Activated naive CD4-positive, alpha-beta T cell treated with anti-CD3 and anti-CD28 coated beads for 36 hours (primary cell): ENCODE measurements around the gene PADI1. TPM values are rescaled to one million over a fixed set of nuclear protein-coding genes. Genes with fewer than 3 reads are reported as not detected.

Experiments
- CTCF ChIA-PET: fragments of 350-600 bp; sonication (Branson Sonifier 250); formaldehyde crosslinking; loops from one replicate; lab custom pipeline; 2021; ENCODE audit warnings: antibody characterized with exemption; lab: Charles Lee
- DNase-seq: peaks from one replicate; pipeline ENCODE4 v3.0.0-alpha.2; 2020
- H3K27ac Mint-ChIP-seq: one replicate; pipeline ENCODE4 v1.8.0; 2021; ENCODE audit warnings: mild to moderate bottlenecking, mixed read lengths
- H3K27me3 Mint-ChIP-seq: one replicate; pipeline ENCODE4 v1.8.0; 2021; ENCODE audit warnings: low read depth, mixed read lengths
- H3K36me3 Mint-ChIP-seq: one replicate; pipeline ENCODE4 v1.8.0; 2021; ENCODE audit warnings: low read depth, mixed read lengths
- H3K4me1 Mint-ChIP-seq: one replicate; pipeline ENCODE4 v1.8.0; 2021; ENCODE audit warnings: low read depth, mixed read lengths
- H3K4me3 Mint-ChIP-seq: one replicate; pipeline ENCODE4 v1.8.0; 2021; ENCODE audit warnings: mild to moderate bottlenecking, moderate library complexity, mixed read lengths
- H3K9me3 Mint-ChIP-seq: one replicate; pipeline ENCODE4 v1.8.0; 2021; ENCODE audit warnings: mixed read lengths
- intact Hi-C: fragments of 100-400 bp; cut with micrococcal nuclease; formaldehyde crosslinking; loops from one replicate; pipeline ENCODE4 v1.15.1; 2023
- total RNA-seq, 2 experiments: library from RNA; stranded (reverse); gene quantifications; one replicate each; pipeline ENCODE4 v1.2.3, GENCODE V29; 2021

PADI1 gene
- total RNA-seq, 2 experiments from 2014 or later, result not detected

- no peaks in the 10 kb centered on the region for H3K36me3 Mint-ChIP-seq
- H3K4me3 Mint-ChIP-seq, result no peak overlapping the region
- CTCF ChIA-PET, result interaction anchor here (2.1 kb wide), 1 partner anchor 82 kb away, joined by 7 read pairs; no protein-coding TSS in a partner anchor
- H3K27me3 Mint-ChIP-seq, result peaks cover 8% of the 10 kb centered on the region
- H3K4me1 Mint-ChIP-seq, result peaks cover 37% of the 10 kb centered on the region
- H3K27ac Mint-ChIP-seq, result no peak overlapping the region
- DNase-seq, result no peak
- no peaks in the 10 kb centered on the region for H3K9me3 Mint-ChIP-seq
- intact Hi-C loops, result no loop called here
Observed at GRCh38 chr1:17207046-17207445, 2.1 kb downstream of the PADI1 start.

- intact Hi-C loops, result no loop called here
- H3K9me3 Mint-ChIP-seq, result no peaks in the 10 kb centered on the region
- H3K4me3 Mint-ChIP-seq, result no peak overlapping the region
- no peaks in the 10 kb centered on the region for H3K36me3 Mint-ChIP-seq
- CTCF ChIA-PET, result interaction anchor here (1.0 to 2.1 kb wide), 2 partner anchors 30 to 82 kb away, joined by 4 to 7 read pairs; no protein-coding TSS in a partner anchor
- no peak overlapping the region for H3K27ac Mint-ChIP-seq
- peaks cover 13% of the 10 kb centered on the region for H3K27me3 Mint-ChIP-seq
- peaks cover 38% of the 10 kb centered on the region for H3K4me1 Mint-ChIP-seq
- no peak for DNase-seq
Observed at GRCh38 chr1:17207540-17207939, 2.6 kb downstream of the PADI1 start.

GRCh38 chr1:17207966-17208418 is 3.1 kb downstream of the PADI1 start:
- CTCF ChIA-PET, result interaction anchor here (1.0 to 2.1 kb wide), 2 partner anchors 29 to 83 kb away, joined by 4 to 7 read pairs; no protein-coding TSS in a partner anchor
- intact Hi-C loops, result no loop called here
- no peaks in the 10 kb centered on the region for H3K36me3 Mint-ChIP-seq
- H3K27me3 Mint-ChIP-seq, result peaks cover 16% of the 10 kb centered on the region
- no peak overlapping the region for H3K4me3 Mint-ChIP-seq
- no peaks in the 10 kb centered on the region for H3K9me3 Mint-ChIP-seq
- H3K27ac Mint-ChIP-seq, result no peak overlapping the region
- peak; percentile 91 for DNase-seq
- peaks cover 39% of the 10 kb centered on the region for H3K4me1 Mint-ChIP-seq

- H3K27ac Mint-ChIP-seq, result no peak overlapping the region
- H3K36me3 Mint-ChIP-seq, result no peaks in the 10 kb centered on the region
- intact Hi-C loops, result no loop called here
- CTCF ChIA-PET, result interaction anchor here (1.0 to 2.1 kb wide), 2 partner anchors 29 to 83 kb away, joined by 4 to 7 read pairs; no protein-coding TSS in a partner anchor
- no peak for DNase-seq
- peaks cover 42% of the 10 kb centered on the region for H3K4me1 Mint-ChIP-seq
- peaks cover 21% of the 10 kb centered on the region for H3K27me3 Mint-ChIP-seq
- H3K9me3 Mint-ChIP-seq, result no peaks in the 10 kb centered on the region
- H3K4me3 Mint-ChIP-seq, result no peak overlapping the region
Observed at GRCh38 chr1:17208546-17208945, 3.6 kb downstream of the PADI1 start.

- CTCF ChIA-PET, result no interaction called here
Observed at GRCh38 chr1:17209430-17209829, 4.5 kb downstream of the PADI1 start.

DNA sequence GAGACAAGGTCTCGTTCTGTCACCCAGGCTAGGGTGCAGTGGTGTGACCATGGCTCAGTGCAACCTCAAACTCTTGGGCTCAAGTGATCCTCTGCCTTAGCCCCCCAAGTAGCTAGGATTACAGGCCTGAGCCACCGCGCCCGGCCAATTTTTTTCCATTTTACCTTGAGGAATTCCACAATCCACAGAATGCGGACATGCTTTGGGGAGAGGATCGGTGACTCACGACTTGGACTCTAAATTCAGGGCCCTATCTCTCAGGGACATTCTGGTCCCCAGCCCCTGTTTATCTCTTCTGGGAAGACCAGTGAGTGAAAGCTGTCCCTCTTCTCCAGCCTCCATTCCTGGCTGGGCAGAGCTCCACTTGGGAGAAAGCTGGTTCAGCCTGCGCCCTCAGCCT is 5.2 kb downstream of the PADI1 start:
- Mint-ChIP-seq H3K36me3 (no peaks in the 10 kb centered on the region), H3K4me1 (peaks cover 45% of the 10 kb centered on the region), H3K27me3 (peaks cover 21% of the 10 kb centered on the region), H3K27ac (no peak overlapping the region), H3K4me3 (no peak overlapping the region), H3K9me3 (no peaks in the 10 kb centered on the region)
- intact Hi-C loops, result no loop called here
- DNase-seq, result no peak
- CTCF ChIA-PET, result no interaction called here

More at GRCh38 chr1:17209430-17209829, 4.5 kb downstream of the PADI1 start:
- H3K4me1 Mint-ChIP-seq, result peaks cover 45% of the 10 kb centered on the region
- H3K27ac Mint-ChIP-seq, result no peak overlapping the region
- H3K36me3 Mint-ChIP-seq, result no peaks in the 10 kb centered on the region
- H3K27me3 Mint-ChIP-seq, result peaks cover 21% of the 10 kb centered on the region
- H3K9me3 Mint-ChIP-seq, result no peaks in the 10 kb centered on the region
- no peak for DNase-seq
- intact Hi-C loops, result no loop called here
- H3K4me3 Mint-ChIP-seq, result no peak overlapping the region

- no peaks in the 10 kb centered on the region for H3K9me3 Mint-ChIP-seq
- no peak overlapping the region for H3K27ac Mint-ChIP-seq
- no peak for DNase-seq
- no peak overlapping the region for H3K4me3 Mint-ChIP-seq
- CTCF ChIA-PET, result interaction anchor here (2.5 kb wide), 1 partner anchor 26 kb away, joined by 8 read pairs; no protein-coding TSS in a partner anchor
- intact Hi-C loops, result no loop called here
- peaks cover 46% of the 10 kb centered on the region for H3K4me1 Mint-ChIP-seq
- peaks cover 19% of the 10 kb centered on the region for H3K27me3 Mint-ChIP-seq
- H3K36me3 Mint-ChIP-seq, result no peaks in the 10 kb centered on the region
Observed at GRCh38 chr1:17211377-17211776, 6.4 kb downstream of the PADI1 start.

GRCh38 chr1:17212009-17212408 is 7.1 kb downstream of the PADI1 start:
- intact Hi-C loops, result no loop called here
- Mint-ChIP-seq H3K27me3 (peaks cover 19% of the 10 kb centered on the region), H3K4me1 (peaks cover 46% of the 10 kb centered on the region), H3K9me3 (no peaks in the 10 kb centered on the region), H3K27ac (no peak overlapping the region), H3K4me3 (no peak overlapping the region), H3K36me3 (no peaks in the 10 kb centered on the region)
- DNase-seq, result no peak
- CTCF ChIA-PET, result interaction anchor here (2.5 kb wide), 1 partner anchor 25 kb away, joined by 8 read pairs; no protein-coding TSS in a partner anchor

DNA sequence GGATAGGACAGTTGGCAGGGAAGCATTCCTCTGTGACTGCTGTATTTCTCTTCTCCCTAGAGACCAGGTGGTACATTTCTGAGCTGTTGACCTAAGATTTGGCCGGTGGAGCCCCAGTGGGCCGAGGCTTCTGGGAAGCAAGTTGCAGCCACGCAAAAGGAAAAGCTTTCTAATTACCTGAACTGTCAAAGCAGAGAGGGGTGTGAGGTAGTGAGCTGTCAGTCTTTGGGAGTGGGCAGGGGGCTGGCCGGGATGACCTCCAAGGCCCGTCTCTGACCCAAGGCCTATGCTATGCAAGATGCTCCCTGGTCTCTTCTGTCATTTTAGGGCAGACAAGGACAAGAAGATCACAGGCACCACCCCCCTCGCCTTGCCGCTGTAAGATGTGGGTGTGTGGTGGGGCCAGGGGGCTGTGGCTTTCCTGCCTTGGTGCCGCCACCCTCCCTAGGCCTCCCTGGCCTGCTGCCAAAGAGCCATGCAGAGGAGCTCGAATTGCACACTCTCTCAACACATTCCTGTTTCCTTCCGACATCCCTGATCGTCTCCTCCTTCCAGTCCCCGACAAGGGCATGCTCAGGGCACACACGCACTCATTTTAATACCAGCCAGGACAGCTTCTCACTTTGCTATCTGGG is 7.7 kb downstream of the PADI1 start:
- H3K27me3 Mint-ChIP-seq, result peaks cover 19% of the 10 kb centered on the region
- no peak overlapping the region for H3K4me3 Mint-ChIP-seq
- no peak overlapping the region for H3K27ac Mint-ChIP-seq
- H3K4me1 Mint-ChIP-seq, result peaks cover 41% of the 10 kb centered on the region
- intact Hi-C loops, result no loop called here
- CTCF ChIA-PET, result interaction anchor here (2.5 kb wide), 1 partner anchor 24 kb away, joined by 8 read pairs; no protein-coding TSS in a partner anchor
- no peaks in the 10 kb centered on the region for H3K36me3 Mint-ChIP-seq
- peak; percentile 69 for DNase-seq
- H3K9me3 Mint-ChIP-seq, result no peaks in the 10 kb centered on the region

DNA sequence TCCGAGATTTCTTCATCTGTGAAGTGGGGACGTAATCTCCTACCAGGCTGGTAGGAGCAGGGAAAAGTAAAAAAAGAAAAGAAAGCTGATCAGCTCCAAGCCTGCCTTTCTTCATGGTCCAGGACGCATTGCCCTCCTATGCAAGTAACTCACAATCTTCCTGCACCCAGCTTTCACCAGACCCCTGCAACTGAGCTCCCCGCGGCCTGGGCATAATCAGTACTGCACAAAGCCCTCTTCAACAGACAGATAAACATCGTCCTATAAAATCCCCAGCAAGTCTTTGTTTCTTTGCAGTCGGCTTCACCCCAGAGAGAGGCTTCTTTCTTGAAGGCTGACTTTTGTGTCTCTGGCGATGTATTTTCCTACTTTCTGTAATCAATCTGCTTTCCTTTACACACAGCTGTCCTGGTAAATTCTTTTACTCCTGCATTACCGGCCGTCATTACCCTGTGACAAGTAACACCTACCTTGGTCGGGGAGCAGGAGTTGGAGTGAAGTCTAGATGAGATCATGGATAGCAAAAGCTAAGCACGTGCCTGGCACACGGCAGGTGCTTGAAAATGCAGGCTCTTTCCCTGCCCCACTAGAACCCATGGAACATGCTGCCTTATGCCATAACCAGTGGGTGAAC is 8.3 kb downstream of the PADI1 start:
- Mint-ChIP-seq H3K9me3 (no peaks in the 10 kb centered on the region), H3K4me3 (no peak overlapping the region), H3K4me1 (peaks cover 34% of the 10 kb centered on the region), H3K27me3 (peaks cover 19% of the 10 kb centered on the region), H3K36me3 (no peaks in the 10 kb centered on the region), H3K27ac (no peak overlapping the region)
- DNase-seq, result no peak
- CTCF ChIA-PET, result interaction anchor here (2.5 kb wide), 1 partner anchor 24 kb away, joined by 8 read pairs; no protein-coding TSS in a partner anchor
- intact Hi-C loops, result no loop called here

DNA sequence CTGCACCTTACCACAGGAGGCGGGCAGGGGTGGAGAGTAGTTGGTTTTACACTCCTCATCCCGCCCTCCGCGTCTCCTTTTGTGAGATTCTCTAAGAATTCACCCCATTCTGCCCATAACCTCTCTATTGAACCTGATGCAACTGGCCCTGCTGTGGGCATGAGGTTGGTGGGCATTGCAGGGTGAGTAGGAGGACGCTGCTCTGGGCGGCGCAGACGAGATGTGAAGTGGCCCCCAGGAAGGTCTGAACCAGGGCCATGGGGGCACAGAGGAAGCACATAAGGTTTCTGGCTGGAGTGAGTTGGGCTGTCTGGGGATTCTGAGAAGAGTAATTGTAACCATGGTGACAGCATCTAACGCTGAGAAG is 8.8 kb downstream of the PADI1 start:
- H3K4me1 Mint-ChIP-seq, result peaks cover 29% of the 10 kb centered on the region

GRCh38 chr1:17214876-17215544 is 10.1 kb downstream of the PADI1 start:
- Mint-ChIP-seq H3K4me1 (peaks cover 28% of the 10 kb centered on the region), H3K27me3 (peaks cover 17% of the 10 kb centered on the region), H3K9me3 (no peaks in the 10 kb centered on the region), H3K4me3 (no peak overlapping the region), H3K27ac (no peak overlapping the region), H3K36me3 (no peaks in the 10 kb centered on the region)
- intact Hi-C loops, result no loop called here
- DNase-seq, result no peak
- CTCF ChIA-PET, result no interaction called here

More for the DNA sequence above, 8.8 kb downstream of the PADI1 start:
- H3K27ac Mint-ChIP-seq, result no peak overlapping the region
- no peaks in the 10 kb centered on the region for H3K36me3 Mint-ChIP-seq
- H3K9me3 Mint-ChIP-seq, result no peaks in the 10 kb centered on the region
- H3K27me3 Mint-ChIP-seq, result peaks cover 19% of the 10 kb centered on the region
- no peak overlapping the region for H3K4me3 Mint-ChIP-seq
- no peak for DNase-seq
- intact Hi-C loops, result no loop called here
- CTCF ChIA-PET, result no interaction called here
